ENCODE results near the gene HLA-DPB1.

The HLA-DPB1 gene

GRCh38 chr6:33049323-33050013, 26.3 kb upstream of the HLA-DPB1 start:
- no peaks in the 10 kb centered on the region for H3K36me3 ChIP-seq (replicated peaks; ENCODE audit: low read depth, low read length)
- H2AFZ ChIP-seq (ENCODE audit: low read depth, low read length), result no peak overlapping the region; the same call in 1 of the 2 replicates
- H4K20me1 ChIP-seq (ENCODE audit: insufficient read depth, low read length), result no peaks in the 10 kb centered on the region
- no peak overlapping the region for H3K9ac ChIP-seq (ENCODE audit: low read length)
- TF ChIP-seq CTCF (IDR thresholded peaks at IDR 0.05; ENCODE audit: low read depth, low read length), result peak; percentile 32
- TF ChIP-seq EZH2phosphoT487 (IDR thresholded peaks at IDR 0.05; ENCODE audit: low read depth), result no peak
- H3K4me1 ChIP-seq (ENCODE audit: low read length), result peaks cover 6% of the 10 kb centered on the region; the same call in 1 of the 2 replicates
- no peaks in the 10 kb centered on the region for H3K27me3 ChIP-seq (ENCODE audit: low read depth, low read length)
- H3K4me3 ChIP-seq (ENCODE audit: low read length), result no peak overlapping the region
- H3K79me2 ChIP-seq (ENCODE audit: low read length), result no peaks in the 10 kb centered on the region
- H3K9me3 ChIP-seq (ENCODE audit: insufficient read depth, low read length), result no peaks in the 10 kb centered on the region
- H3K4me2 ChIP-seq (ENCODE audit: low read length), result no peak overlapping the region
- H3K27ac ChIP-seq (ENCODE audit: low read length), result no peak overlapping the region

- Histone ChIP-seq H3K4me2 (ENCODE audit: low read length) (no peak overlapping the region), H3K9me3 (ENCODE audit: insufficient read depth, low read length) (no peaks in the 10 kb centered on the region), H3K27ac (ENCODE audit: low read length) (no peak overlapping the region), H3K4me1 (ENCODE audit: low read length) (peaks cover 6% of the 10 kb centered on the region; the same call in 1 of the 2 replicates), H3K27me3 (ENCODE audit: low read depth, low read length) (no peaks in the 10 kb centered on the region), H3K36me3 (replicated peaks; ENCODE audit: low read depth, low read length) (no peaks in the 10 kb centered on the region), H2AFZ (ENCODE audit: low read depth, low read length) (no peak overlapping the region), H3K4me3 (ENCODE audit: low read length) (no peak overlapping the region), H4K20me1 (ENCODE audit: insufficient read depth, low read length) (no peaks in the 10 kb centered on the region), H3K9ac (ENCODE audit: low read length) (no peak overlapping the region), H3K79me2 (ENCODE audit: low read length) (no peaks in the 10 kb centered on the region)
- TF ChIP-seq CTCF (IDR thresholded peaks at IDR 0.05; ENCODE audit: low read depth, low read length), result no peak
- TF ChIP-seq EZH2phosphoT487 (IDR thresholded peaks at IDR 0.05; ENCODE audit: low read depth), result no peak
Observed at GRCh38 chr6:33050014-33050810, 25.6 kb upstream of the HLA-DPB1 start.

GRCh38 chr6:33052627-33053026, 23.2 kb upstream of the HLA-DPB1 start:
- Histone ChIP-seq H4K20me1 (ENCODE audit: insufficient read depth, low read length) (no peaks in the 10 kb centered on the region), H3K27ac (ENCODE audit: low read length) (no peak overlapping the region), H3K4me2 (ENCODE audit: low read length) (no peak overlapping the region), H3K9me3 (ENCODE audit: insufficient read depth, low read length) (no peaks in the 10 kb centered on the region), H3K4me1 (ENCODE audit: low read length) (peaks cover 12% of the 10 kb centered on the region), H3K79me2 (ENCODE audit: low read length) (no peaks in the 10 kb centered on the region), H3K4me3 (ENCODE audit: low read length) (no peak overlapping the region), H3K36me3 (replicated peaks; ENCODE audit: low read depth, low read length) (no peaks in the 10 kb centered on the region), H3K9ac (ENCODE audit: low read length) (no peak overlapping the region), H2AFZ (ENCODE audit: low read depth, low read length) (no peak overlapping the region), H3K27me3 (ENCODE audit: low read depth, low read length) (no peaks in the 10 kb centered on the region)
- TF ChIP-seq CTCF (IDR thresholded peaks at IDR 0.05; ENCODE audit: low read depth, low read length) (no peak), EZH2phosphoT487 (IDR thresholded peaks at IDR 0.05; ENCODE audit: low read depth) (no peak)

GRCh38 chr6:33053230-33053629, 22.6 kb upstream of the HLA-DPB1 start:
- Histone ChIP-seq H3K4me3 (ENCODE audit: low read length) (no peak overlapping the region), H3K4me2 (ENCODE audit: low read length) (no peak overlapping the region), H3K9me3 (ENCODE audit: insufficient read depth, low read length) (no peaks in the 10 kb centered on the region), H3K27me3 (ENCODE audit: low read depth, low read length) (no peaks in the 10 kb centered on the region), H3K27ac (ENCODE audit: low read length) (no peak overlapping the region), H3K36me3 (replicated peaks; ENCODE audit: low read depth, low read length) (no peaks in the 10 kb centered on the region), H4K20me1 (ENCODE audit: insufficient read depth, low read length) (no peaks in the 10 kb centered on the region), H3K4me1 (ENCODE audit: low read length) (peaks cover 18% of the 10 kb centered on the region), H2AFZ (ENCODE audit: low read depth, low read length) (no peak overlapping the region), H3K79me2 (ENCODE audit: low read length) (no peaks in the 10 kb centered on the region), H3K9ac (ENCODE audit: low read length) (no peak overlapping the region)
- TF ChIP-seq CTCF (IDR thresholded peaks at IDR 0.05; ENCODE audit: low read depth, low read length), result no peak
- TF ChIP-seq EZH2phosphoT487 (IDR thresholded peaks at IDR 0.05; ENCODE audit: low read depth), result no peak

Measured in OCI-LY3 (cell line).